OCI-LY3 (cell line): ENCODE results near the gene PCARE.

ENCODE experiments used
- H2AFZ ChIP-seq: fragments of 200-600, 300-600 bp; shearing (Covaris generic); 2 replicates; pipeline ENCODE4 v1.6.0; 2014; ENCODE audit warnings: antibody characterized with exemption, low read depth, low read length
- H3K27ac ChIP-seq: fragments of 200-600, 300-600 bp; sonication (generic); 2 replicates; pipeline ENCODE4 v1.5.1; 2014; ENCODE audit warnings: mild to moderate bottlenecking, low read length, moderate library complexity, mixed read lengths
- H3K27me3 ChIP-seq: fragments of 200-600, 300-600 bp; sonication (generic); 2 replicates; pipeline ENCODE4 v1.6.1; 2014; ENCODE audit warnings: low read depth, low read length, mixed read lengths
- H3K36me3 ChIP-seq: fragments of 200-600, 300-600 bp; sonication (generic); replicated peaks from 2 replicates; pipeline ENCODE3; 2014; ENCODE audit warnings: low read depth, low read length, mixed read lengths
- H3K4me1 ChIP-seq: fragments of 300-600, 200-600 bp; sonication (generic); 2 replicates; pipeline ENCODE4 v1.6.1; 2014; ENCODE audit warnings: low read length, mixed read lengths
- H3K4me2 ChIP-seq: fragments of 200-600, 300-600 bp; sonication (generic); 2 replicates; pipeline ENCODE4 v1.6.1; 2014; ENCODE audit warnings: low read length, mixed read lengths
- H3K4me3 ChIP-seq: fragments of 300-600, 200-600 bp; sonication (generic); 2 replicates; pipeline ENCODE4 v1.5.1; 2014; ENCODE audit warnings: antibody characterized with exemption, mild to moderate bottlenecking, low read length, moderate library complexity
- H3K79me2 ChIP-seq: fragments of 300-600, 200-600 bp; shearing (Covaris generic); 2 replicates; pipeline ENCODE4 v1.6.1; 2014; ENCODE audit warnings: mild to moderate bottlenecking, low read length, mixed read lengths
- H3K9ac ChIP-seq: fragments of 300-600, 200-600 bp; shearing (Covaris generic); 2 replicates; pipeline ENCODE4 v1.6.0; 2014; ENCODE audit warnings: mild to moderate bottlenecking, low read length, moderate library complexity
- H3K9me3 ChIP-seq: fragments of 200-600, 300-600 bp; shearing (Covaris generic); 2 replicates; pipeline ENCODE4 v1.6.1; 2014; ENCODE audit warnings: low read length, mixed read lengths; ENCODE audit not compliant: insufficient read depth
- H4K20me1 ChIP-seq: fragments of 200-600, 300-600 bp; sonication (generic); 2 replicates; pipeline ENCODE4 v1.6.1; 2016; ENCODE audit warnings: low read length, mixed read lengths; ENCODE audit not compliant: insufficient read depth
- CTCF ChIP-seq: fragments of 200-600, 300-600 bp; sonication (generic); IDR thresholded peaks from 2 replicates; pipeline ENCODE4 v1.5.1; 2014; ENCODE audit warnings: antibody characterized with exemption, low read length, low read depth
- EZH2phosphoT487 ChIP-seq: fragments of 200-600 bp; shearing (Covaris generic); IDR thresholded peaks from 2 replicates; pipeline ENCODE4 v1.6.1; 2018; ENCODE audit warnings: antibody characterized with exemption, mixed run types, low read depth

Gene PCARE

GRCh38 chr2:29063056-29063455 is 11.3 kb downstream of the PCARE start:
- Histone ChIP-seq H3K79me2 (no peaks in the 10 kb centered on the region), H3K9ac (no peak overlapping the region), H3K9me3 (no peaks in the 10 kb centered on the region), H2AFZ (no peak overlapping the region), H3K27ac (no peak overlapping the region), H3K4me2 (no peak overlapping the region), H3K4me1 (no peaks in the 10 kb centered on the region), H4K20me1 (no peaks in the 10 kb centered on the region), H3K27me3 (0 out of 2 replicates have a peak, but pooled peaks cover 8% of the 10 kb centered on the region), H3K36me3 (no peaks in the 10 kb centered on the region), H3K4me3 (no peak overlapping the region)
- TF ChIP-seq EZH2phosphoT487 = no peak
- no peak for TF ChIP-seq CTCF

GRCh38 chr2:29062371-29062770 is 12.0 kb downstream of the PCARE start:
- no peaks in the 10 kb centered on the region for H3K9me3 ChIP-seq

GRCh38 chr2:29061616-29062015 is 12.7 kb downstream of the PCARE start:
- H3K27ac ChIP-seq = no peak overlapping the region
- H3K9me3 ChIP-seq = no peaks in the 10 kb centered on the region
- no peaks in the 10 kb centered on the region for H3K36me3 ChIP-seq
- no peak overlapping the region for H3K4me3 ChIP-seq
- 0 out of 2 replicates have a peak, but pooled peaks cover 8% of the 10 kb centered on the region for H3K27me3 ChIP-seq
- no peak overlapping the region for H3K9ac ChIP-seq
- no peaks in the 10 kb centered on the region for H4K20me1 ChIP-seq
- H3K4me1 ChIP-seq = no peaks in the 10 kb centered on the region
- H3K4me2 ChIP-seq = no peak overlapping the region
- TF ChIP-seq CTCF (no peak), EZH2phosphoT487 (no peak)
- no peak overlapping the region for H2AFZ ChIP-seq
- no peaks in the 10 kb centered on the region for H3K79me2 ChIP-seq

More at GRCh38 chr2:29062371-29062770, 12.0 kb downstream of the PCARE start:
- H2AFZ ChIP-seq = no peak overlapping the region
- 0 out of 2 replicates have a peak, but pooled peaks cover 8% of the 10 kb centered on the region for H3K27me3 ChIP-seq
- no peak for TF ChIP-seq EZH2phosphoT487
- no peak for TF ChIP-seq CTCF
- no peaks in the 10 kb centered on the region for H3K4me1 ChIP-seq
- no peaks in the 10 kb centered on the region for H4K20me1 ChIP-seq
- H3K27ac ChIP-seq = no peak overlapping the region
- no peak overlapping the region for H3K4me3 ChIP-seq
- no peaks in the 10 kb centered on the region for H3K79me2 ChIP-seq
- no peak overlapping the region for H3K9ac ChIP-seq
- H3K36me3 ChIP-seq = no peaks in the 10 kb centered on the region
- H3K4me2 ChIP-seq = no peak overlapping the region

GRCh38 chr2:29061176-29061575 is 13.1 kb downstream of the PCARE start:
- no peaks in the 10 kb centered on the region for H3K4me1 ChIP-seq
- no peak overlapping the region for H3K4me3 ChIP-seq
- TF ChIP-seq CTCF (no peak), EZH2phosphoT487 (no peak)
- no peaks in the 10 kb centered on the region for H3K9me3 ChIP-seq
- no peaks in the 10 kb centered on the region for H3K36me3 ChIP-seq
- no peak overlapping the region for H3K27ac ChIP-seq
- H2AFZ ChIP-seq = no peak overlapping the region
- no peak overlapping the region for H3K4me2 ChIP-seq
- 0 out of 2 replicates have a peak, but pooled peaks cover 8% of the 10 kb centered on the region for H3K27me3 ChIP-seq
- no peaks in the 10 kb centered on the region for H3K79me2 ChIP-seq
- H3K9ac ChIP-seq = no peak overlapping the region
- no peaks in the 10 kb centered on the region for H4K20me1 ChIP-seq
